ENCODE results near the gene RNPEP.
"Not testable (repeated sequence)": the region's sequence is repeated elsewhere in the genome, so short reads cannot be mapped to it uniquely, and the experiment has no call there.

RNPEP gene

GRCh38 chr1:202038688-202039346 lies 56.4 kb downstream of the RNPEP start:
- DNase-seq: no peak

DNA sequence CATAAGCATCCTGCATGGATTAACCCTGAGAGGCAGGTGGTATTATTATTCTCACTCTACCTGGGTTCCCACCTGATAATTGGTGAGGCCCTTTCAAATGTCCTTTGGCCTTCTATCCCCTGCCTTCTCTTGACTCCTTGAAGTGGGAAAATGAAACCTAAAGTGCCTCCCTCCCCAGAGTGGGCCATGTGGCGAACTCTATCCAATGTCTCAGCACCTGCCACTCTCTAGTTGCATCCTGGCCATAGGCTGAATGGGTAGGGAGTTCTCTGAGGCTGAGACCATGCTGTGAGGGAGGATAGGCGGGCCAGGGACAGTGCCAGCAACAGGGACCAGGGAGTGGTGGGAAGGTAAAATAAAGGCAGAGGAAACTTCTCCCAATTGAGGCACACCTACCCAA lies 63.3 kb downstream of the RNPEP start:
- no peak for DNase-seq

GRCh38 chr1:202046227-202046626 lies 63.8 kb downstream of the RNPEP start:
- no peak for DNase-seq

DNA sequence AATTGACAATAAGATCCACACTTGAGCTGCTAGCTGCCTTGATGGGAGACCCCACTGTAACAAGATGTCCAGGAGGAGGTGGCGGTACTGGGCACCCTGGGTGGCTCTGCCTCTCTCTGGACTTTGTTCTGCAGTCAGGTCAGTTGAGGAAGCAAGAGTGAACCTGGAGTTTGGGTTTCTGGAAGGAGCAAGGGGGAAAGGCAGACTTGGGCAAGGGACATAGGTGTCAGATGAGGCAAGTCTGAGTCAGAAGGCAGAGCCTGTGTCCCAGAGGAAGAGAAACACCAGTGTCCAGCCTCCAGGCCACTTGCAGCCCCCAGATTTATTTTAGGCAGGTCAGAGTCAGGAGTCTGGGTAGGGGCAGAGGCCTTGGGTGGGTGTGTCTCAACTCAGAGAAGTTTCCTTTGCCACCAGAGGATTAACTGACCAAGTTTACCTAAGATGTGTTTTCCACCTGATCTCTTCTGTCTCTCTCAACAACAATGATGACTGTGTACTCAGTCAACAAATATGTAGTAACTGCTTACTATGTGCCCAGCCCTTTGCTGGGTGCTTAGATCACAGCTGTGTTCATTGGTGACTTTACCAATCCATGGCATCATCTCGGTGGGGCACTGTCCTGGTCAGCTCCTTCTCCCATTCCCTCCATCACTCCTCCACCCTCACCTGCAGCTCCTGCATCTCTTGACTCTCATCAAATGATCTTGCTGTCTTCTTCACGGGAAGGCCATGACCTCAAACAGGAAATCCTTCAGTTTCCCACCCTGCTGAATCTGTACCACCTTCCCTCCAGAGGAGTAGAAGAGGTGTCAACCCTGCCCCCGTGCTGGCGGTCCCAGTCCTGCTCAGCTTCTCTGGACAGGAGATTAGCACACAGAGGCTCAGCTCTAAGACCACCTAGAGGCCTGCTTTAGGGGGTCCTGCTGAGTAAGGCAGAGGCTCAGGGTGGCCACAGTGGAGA lies 64.6 kb downstream of the RNPEP start:
- peak; percentile 53 for DNase-seq

DNA sequence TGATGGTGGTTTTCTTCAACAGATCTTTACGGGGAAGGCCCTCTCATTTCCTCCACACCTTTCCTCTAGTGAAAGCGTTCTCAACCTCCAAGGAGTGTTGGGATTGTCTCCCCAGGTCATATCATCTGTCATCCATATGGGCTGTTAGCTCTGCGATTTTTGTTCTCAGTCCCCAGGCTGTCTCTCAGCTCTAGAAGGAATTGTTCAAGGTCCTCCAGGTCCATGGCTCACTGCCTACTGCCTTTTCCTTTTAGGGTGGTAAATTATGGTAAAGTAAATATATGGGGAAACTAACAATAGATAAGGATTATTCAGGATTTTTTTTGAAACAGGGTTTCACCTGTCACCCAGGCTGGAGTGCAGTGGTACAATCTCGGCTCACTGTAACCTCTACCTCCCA lies 65.5 kb downstream of the RNPEP start:
- DNase-seq: no peak

- DNase-seq: no peak
Measured at GRCh38 chr1:202049129-202049528, 66.7 kb downstream of the RNPEP start.

DNA sequence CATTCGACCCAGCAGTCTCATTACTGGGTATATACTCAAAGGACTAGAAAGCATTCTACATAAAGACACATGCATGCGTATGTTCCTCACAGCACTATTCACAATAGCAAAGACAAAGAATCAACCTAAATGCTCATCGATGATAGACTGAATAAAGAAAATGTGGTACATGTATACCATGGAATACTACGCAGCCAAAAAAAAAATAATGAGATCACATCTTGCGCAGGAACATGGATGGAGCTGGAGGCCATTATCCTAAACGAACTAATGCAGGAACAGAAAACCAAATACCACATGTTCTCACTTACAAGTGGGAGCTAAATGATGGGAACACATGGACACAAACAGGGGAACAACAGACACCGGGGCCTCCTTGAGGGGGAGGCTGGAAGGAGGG lies 71.6 kb downstream of the RNPEP start:
- no peak for DNase-seq

DNA sequence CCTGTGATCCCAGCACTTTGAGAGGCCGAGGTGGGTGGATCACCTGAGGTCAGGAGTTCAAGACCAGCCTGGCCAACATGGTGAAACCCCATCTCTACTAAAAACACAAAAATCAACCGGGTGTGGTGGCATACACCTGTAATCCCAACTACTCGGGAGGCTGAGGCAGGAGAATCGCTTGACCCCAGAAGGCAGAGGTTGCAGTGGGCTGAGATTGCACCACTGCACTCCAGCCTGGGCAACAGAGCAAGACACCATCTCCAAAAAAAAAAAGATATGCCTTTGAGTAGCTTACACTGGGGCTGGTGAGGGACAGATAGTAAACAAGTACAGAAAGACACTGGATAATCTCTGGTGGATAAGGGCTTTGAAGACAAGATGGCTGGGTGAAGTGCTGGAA lies 72.2 kb downstream of the RNPEP start:
- not testable (repeated sequence) for DNase-seq
